HG03460 (cell line): ENCODE results near the gene HTRA1.

Source experiments
- ATAC-seq: cut with Tn5 transposase; IDR thresholded peaks from one replicate; pipeline ENCODE4 v1.9.1; 2021; ENCODE audit not compliant: unreplicated experiment

HTRA1 gene

GRCh38 chr10:122493761-122494160, 32.4 kb downstream of the HTRA1 start:
- ATAC-seq = no peak

DNA sequence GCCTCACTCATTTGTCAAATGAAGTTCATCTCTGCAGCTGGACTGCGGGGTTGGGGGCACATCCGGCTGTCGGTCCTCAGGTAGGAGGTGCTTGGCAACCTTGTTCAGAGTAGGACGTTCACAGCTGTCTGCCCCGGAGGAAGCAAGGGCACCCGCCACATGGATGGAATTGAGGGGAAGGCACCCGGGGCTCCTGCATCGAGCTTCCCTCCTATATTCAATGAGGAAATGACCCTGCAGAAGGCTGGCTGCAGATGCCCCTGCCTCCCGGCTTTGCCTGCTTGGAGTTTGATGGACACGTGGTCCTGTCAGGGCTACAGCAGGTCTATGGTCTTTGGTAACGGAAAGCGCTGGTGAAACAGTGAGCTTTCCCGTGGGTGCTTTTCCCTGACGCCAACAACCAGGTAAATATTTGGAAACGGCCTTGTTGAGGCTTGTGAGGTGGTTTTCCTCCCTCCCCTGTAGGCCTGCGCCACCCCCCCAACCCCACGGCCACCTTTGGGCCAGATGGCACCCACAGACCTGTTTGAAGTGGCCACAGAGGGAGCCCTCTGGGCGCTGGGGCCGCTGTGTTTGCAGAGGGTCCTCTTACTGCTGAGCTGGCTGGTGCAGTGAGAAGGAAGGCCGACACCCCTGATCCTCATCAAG, 32.9 kb downstream of the HTRA1 start:
- no peak for ATAC-seq

DNA sequence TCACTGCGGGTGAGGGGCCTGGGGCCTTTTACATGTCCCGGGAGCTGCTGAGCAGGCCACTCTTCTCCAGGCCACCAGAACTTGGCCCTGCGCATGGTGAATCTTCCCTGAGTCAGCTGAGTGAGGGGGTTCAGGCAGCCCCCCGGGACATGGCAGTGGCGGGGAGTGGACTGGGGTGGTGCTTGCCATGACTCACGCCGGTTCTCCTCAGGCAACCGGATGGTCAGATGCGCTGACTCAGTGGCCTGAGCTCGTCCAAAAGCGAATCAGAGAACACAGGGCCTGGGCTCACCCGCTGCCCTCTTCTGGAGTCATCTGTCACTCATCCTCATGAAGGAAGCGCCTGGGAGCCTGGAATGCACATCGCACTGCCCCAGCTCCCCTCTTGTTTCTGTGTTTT, 33.5 kb downstream of the HTRA1 start:
- no peak for ATAC-seq

GRCh38 chr10:122495406-122496340, 34.3 kb downstream of the HTRA1 start:
- no peak for ATAC-seq

DNA sequence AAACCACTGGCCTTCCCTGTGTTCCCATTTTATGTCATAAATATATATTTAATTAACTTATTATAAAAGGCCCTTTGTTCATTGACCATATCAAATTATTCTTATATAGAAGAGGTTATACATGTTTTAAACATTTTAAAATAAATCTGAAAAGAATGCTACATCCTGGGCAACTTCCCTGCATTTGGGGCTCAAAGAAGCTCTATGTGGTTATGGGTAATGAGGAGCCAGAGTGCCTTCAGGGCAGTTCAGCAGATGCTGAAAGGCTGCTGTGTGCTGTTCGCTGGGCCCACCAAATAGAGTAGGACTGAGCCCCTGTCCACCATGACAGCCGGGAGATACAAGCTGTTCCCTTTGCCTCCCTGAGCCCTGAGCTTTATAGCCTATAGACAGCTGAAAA, 35.9 kb downstream of the HTRA1 start:
- ATAC-seq = no peak

DNA sequence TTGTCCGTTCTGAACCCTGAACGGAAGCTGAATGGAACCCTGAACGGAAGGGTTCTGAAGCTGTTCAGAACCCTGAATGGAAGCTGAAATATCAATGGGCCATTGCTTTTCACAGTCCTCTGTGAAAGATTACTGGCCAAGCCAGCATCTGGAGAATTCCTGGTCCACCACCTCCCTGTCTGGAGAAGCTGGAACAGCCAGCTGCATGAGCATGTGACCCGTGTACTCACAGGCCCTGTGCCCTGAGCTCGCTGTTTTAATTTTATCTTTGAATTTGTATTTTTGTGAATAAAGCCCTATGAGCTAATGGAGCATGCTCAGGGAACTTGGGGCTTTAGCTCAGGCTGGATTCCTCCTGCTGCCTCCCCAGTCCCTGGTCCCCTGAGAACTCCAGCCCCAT, 37.2 kb downstream of the HTRA1 start:
- ATAC-seq = no peak

DNA sequence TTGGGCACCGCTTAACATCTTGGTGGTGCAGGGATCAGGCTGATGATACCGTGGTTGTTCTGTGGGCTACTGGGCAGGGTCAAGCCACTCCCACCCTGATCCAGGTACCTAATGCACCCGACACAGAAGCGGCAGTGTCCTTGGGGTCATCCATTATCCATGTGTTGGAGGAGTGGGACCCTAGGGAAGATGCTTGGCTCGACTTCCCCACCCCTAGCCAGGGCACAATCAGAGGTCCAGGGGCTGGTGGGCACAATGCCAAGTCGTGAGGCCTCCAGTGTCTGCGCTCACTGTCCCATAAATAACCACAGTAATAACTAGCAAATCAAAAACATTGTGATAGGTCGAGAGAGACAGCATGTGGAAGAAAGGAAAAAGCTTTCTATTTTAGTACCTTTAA, 37.7 kb downstream of the HTRA1 start:
- no peak for ATAC-seq

DNA sequence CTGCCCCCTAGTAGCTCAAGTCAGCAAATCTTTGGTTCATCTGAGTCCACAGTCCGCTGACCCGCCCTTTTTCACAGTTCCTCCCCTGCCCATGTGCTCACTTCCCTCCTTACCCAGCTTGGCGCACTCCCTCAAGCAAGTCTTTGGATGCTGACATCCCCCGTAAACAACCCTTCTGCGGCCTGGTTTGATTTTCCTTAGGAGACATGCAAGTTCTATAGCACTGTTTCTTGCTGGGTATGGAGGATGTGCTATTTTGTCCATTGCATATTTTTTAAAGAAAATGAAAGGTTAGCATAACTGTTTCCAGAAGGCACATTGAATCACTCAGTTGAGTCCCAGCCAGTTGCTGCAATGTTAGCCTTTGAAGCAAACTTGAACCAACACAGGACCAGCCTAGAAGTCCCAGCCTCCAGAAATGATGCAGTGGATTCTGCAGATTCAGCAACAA, 38.2 kb downstream of the HTRA1 start:
- ATAC-seq = no peak

GRCh38 chr10:122500194-122500593, 38.8 kb downstream of the HTRA1 start:
- no peak for ATAC-seq

- ATAC-seq = no peak
Observed at GRCh38 chr10:122500726-122501125, 39.4 kb downstream of the HTRA1 start.

DNA sequence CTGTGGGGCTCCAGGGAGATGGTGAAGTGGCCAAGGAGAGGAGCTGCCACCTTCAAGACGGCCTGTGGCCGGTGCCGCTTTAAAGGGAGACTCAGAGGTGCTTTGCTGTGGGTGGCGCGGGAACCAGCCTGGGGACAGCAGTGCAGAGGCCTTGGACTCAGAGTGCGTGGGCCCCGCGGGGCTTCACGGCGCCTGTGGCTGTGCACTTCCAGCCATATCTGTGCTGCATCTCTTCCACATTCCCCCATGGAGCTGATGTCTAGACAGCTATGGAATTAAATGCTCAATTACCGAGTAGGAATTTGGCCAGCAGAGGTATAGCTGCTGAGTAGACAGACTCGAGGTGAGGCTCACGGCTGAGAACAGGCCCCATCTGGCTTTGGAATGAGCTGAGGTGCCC, 41.7 kb downstream of the HTRA1 start:
- ATAC-seq = no peak

GRCh38 chr10:122503886-122504609, 42.7 kb downstream of the HTRA1 start:
- no peak for ATAC-seq

DNA sequence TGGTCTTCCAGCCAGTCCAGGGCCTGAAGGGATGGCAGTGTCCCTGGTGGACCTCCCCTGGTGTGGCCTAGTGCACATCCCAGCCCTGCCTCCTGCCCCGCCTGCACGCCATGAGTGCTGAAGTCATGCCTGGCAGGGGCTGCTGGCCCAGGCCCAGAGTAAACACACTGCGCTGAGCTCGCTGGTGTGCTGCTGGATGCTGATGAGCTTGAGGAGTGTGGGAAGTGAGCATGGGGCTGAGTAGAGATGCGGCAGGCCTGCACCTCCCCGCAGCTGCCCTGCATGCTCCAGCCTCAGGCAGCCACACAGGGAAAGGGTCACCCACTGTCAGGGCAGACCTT, 43.2 kb downstream of the HTRA1 start:
- ATAC-seq = no peak

DNA sequence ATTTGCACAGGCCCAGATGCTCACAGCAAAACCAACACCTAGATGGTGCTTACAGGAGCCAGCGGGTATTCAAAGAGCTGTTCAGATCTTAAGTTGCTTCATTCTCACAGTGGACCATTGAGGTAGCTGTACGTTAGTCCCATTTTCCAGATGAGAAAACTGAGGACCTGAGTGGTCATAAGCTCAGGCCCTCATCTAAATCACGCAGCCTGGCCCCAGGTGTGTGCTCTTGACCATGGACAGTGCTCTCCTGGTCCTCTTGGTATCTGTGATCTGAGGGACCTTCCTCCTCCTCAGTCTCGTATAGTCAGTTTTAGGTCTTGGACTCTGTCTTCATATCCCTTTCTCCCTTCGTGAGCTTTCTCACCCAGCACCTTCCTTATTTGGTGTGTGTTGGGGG, 43.7 kb downstream of the HTRA1 start:
- no peak for ATAC-seq

GRCh38 chr10:122505885-122506645, 44.7 kb downstream of the HTRA1 start:
- no peak for ATAC-seq

GRCh38 chr10:122507616-122508015, 46.3 kb downstream of the HTRA1 start:
- no peak for ATAC-seq

GRCh38 chr10:122508021-122508420, 46.7 kb downstream of the HTRA1 start:
- ATAC-seq = no peak

- ATAC-seq = no peak
Observed at GRCh38 chr10:122509323-122509722, 48.0 kb downstream of the HTRA1 start.

DNA sequence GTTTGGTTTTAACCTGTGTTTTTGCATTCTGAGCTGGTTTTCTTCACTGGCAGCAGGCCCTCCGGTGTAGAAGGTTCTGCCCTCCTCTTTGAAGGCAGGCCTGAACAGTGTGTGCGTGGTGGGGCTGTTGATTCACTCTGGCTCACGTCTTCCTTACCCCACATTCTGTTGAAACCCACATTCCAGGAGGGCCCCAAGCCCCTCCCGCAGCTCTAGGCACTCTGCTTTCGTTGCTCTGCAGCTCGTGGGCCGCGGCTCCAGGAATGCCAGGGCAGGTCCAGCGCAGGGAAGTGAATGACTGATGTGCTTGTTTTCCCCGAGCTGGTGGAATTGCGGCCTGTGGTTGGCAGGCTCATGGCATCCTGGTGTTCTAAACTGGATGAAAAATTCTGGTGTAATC, 49.0 kb downstream of the HTRA1 start:
- ATAC-seq = no peak

DNA sequence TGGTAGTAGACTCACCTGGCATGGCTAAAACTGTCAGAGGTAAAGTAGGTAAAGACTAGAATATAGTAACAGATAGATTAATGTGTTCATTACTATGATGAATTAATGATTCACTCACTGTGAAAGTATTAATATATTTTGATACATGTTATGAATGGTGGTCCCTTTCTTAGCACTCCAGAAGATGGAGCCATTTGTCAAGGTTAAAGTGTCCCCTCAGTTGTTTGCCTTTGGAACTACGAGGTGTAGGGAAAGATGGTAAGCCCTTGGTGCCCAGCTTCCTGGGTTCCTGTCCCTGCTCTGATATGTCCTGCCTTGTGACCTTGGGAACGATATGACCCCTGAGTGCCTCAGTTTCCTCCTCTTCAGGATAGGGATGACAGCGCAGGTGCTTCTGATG, 49.4 kb downstream of the HTRA1 start:
- no peak for ATAC-seq

GRCh38 chr10:122513053-122513452, 51.7 kb downstream of the HTRA1 start:
- ATAC-seq = no peak
